Endothelial cell of umbilical vein (primary cell): ENCODE data around the gene GPR146.

Source experiments
- CTCF ChIP-seq, 2 donors: IDR thresholded peaks; 1 replicate in 1 of 2; 2 replicates in 1 of 2; pipeline ENCODE4 v1.5.1; 2011; ENCODE audit warnings: low read length in 2 of 2, mild to moderate bottlenecking in 2 of 2, moderate library complexity in 2 of 2, control low read depth in 1 of 2, inconsistent platforms in 1 of 2, low read depth in 1 of 2; ENCODE audit not compliant: insufficient read depth in 1 of 2; ENCODE audit errors: extremely low read depth in 1 of 2
- EZH2 ChIP-seq: IDR thresholded peaks from 2 replicates; pipeline ENCODE4 v1.6.1; 2012; ENCODE audit warnings: borderline replicate concordance, low read depth, mild to moderate bottlenecking, moderate library complexity, low read length, inconsistent platforms; ENCODE audit not compliant: severe bottlenecking
- POLR2A ChIP-seq: IDR thresholded peaks from 2 replicates; pipeline ENCODE4 v1.6.1; 2012; ENCODE audit warnings: low read depth, mild to moderate bottlenecking, control low read depth, low read length
- POLR2AphosphoS5 ChIP-seq: IDR thresholded peaks from 2 replicates; pipeline ENCODE4 v1.6.1; 2012; ENCODE audit warnings: low read depth, mild to moderate bottlenecking, control low read depth, low read length, moderate library complexity; ENCODE audit not compliant: insufficient read depth

GRCh38 chr7:1093502-1093843 is 49.1 kb downstream of the GPR146 start:
- TF ChIP-seq CTCF (IDR thresholded peaks at IDR 0.05; ENCODE audit: extremely low read depth in 1 of 2, insufficient read depth in 1 of 2, low read depth in 1 of 2, low read length in 2 of 2) (no peak), POLR2AphosphoS5 (no peak), EZH2 (no peak), POLR2A (no peak)
